Activated CD8-positive, alpha-beta memory T cell treated with anti-CD3 and anti-CD28 coated beads, Interleukin-2, amount 50 U/mL, for 1 hour (primary cell): Measurements from ENCODE around the gene ACOX1.
A peak's percentile ranks its signal among the peaks of the same experiment; 100 is the strongest.
"Not testable (repeated sequence)": the region's sequence is repeated elsewhere in the genome, so short reads cannot be mapped to it uniquely, and the experiment has no call there.

ENCODE experiments used
- DNase-seq: peaks from one replicate; pipeline ENCODE4 v3.0.0-alpha.2; 2020; ENCODE audit errors: extremely low read depth

ACOX1 gene

GRCh38 chr17:75981019-75981615 lies 2.2 kb upstream of the ACOX1 start:
- no peak for DNase-seq

- no peak for DNase-seq
Measured at GRCh38 chr17:75980188-75981018, 1.4 kb upstream of the ACOX1 start.

GRCh38 chr17:75979705-75980187 lies 780 bp upstream of the ACOX1 start:
- no peak for DNase-seq

GRCh38 chr17:75976175-75976848 lies 2.7 kb downstream of the ACOX1 start:
- DNase-seq = no peak

GRCh38 chr17:75975757-75976174 lies 3.2 kb downstream of the ACOX1 start:
- DNase-seq = no peak

GRCh38 chr17:75975187-75975586 lies 3.8 kb downstream of the ACOX1 start:
- not testable (repeated sequence) for DNase-seq

- DNase-seq = no peak
Measured at GRCh38 chr17:75970626-75971025, 8.3 kb downstream of the ACOX1 start.

- no peak for DNase-seq
Measured at GRCh38 chr17:75970011-75970523, 8.9 kb downstream of the ACOX1 start.

GRCh38 chr17:75969044-75969443 lies 9.9 kb downstream of the ACOX1 start:
- not testable (repeated sequence) for DNase-seq

- no peak for DNase-seq
Measured at GRCh38 chr17:75965468-75965867, 13.5 kb downstream of the ACOX1 start.

- no peak for DNase-seq
Measured at GRCh38 chr17:75959839-75960511, 19.0 kb downstream of the ACOX1 start.

GRCh38 chr17:75959051-75959838 lies 19.7 kb downstream of the ACOX1 start:
- DNase-seq = no peak

- no peak for DNase-seq
Measured at GRCh38 chr17:75950855-75951554, 28.0 kb downstream of the ACOX1 start.

- DNase-seq = no peak
Measured at GRCh38 chr17:75950421-75950820, 28.5 kb downstream of the ACOX1 start.

- DNase-seq = no peak
Measured at GRCh38 chr17:75945211-75945610, 33.8 kb downstream of the ACOX1 start.

GRCh38 chr17:75943491-75943890 lies 35.5 kb downstream of the ACOX1 start:
- no peak for DNase-seq

GRCh38 chr17:75942473-75942872 lies 36.5 kb downstream of the ACOX1 start:
- DNase-seq = no peak

- no peak for DNase-seq
Measured at GRCh38 chr17:75941442-75941819, 37.5 kb downstream of the ACOX1 start.

- DNase-seq = peak; percentile 40
Measured at GRCh38 chr17:75940727-75941441, 38.1 kb downstream of the ACOX1 start, which contains the start of gene FBF1. Gene FBF1, minus strand, starts transcription at chr17:75941042. Its CDS starts 2,893 bp downstream, at chr17:75938149.

GRCh38 chr17:75937652-75938051 lies 41.3 kb downstream of the ACOX1 start:
- no peak for DNase-seq
